Peyer's patch (tissue), 4 donors: ENCODE results near the gene OPA1.

Experiments used
- CTCF ChIP-seq, 6 experiments: fragments of 450-650 bp in 4 of 6; fragments of 200-600 bp in 2 of 6; sonication (generic) in 1 of 6; IDR thresholded peaks; one replicate each; pipeline ENCODE4 v1.5.1; 2017 to 2019; ENCODE audit warnings: antibody characterized with exemption in 6 of 6, mild to moderate bottlenecking in 3 of 6, moderate library complexity in 1 of 6
- POLR2A ChIP-seq, 2 donors: fragments of 450-650 bp; IDR thresholded peaks; one replicate each; pipeline ENCODE4 v1.5.1; 2017; ENCODE audit warnings: antibody characterized with exemption in 2 of 2, mild to moderate bottlenecking in 2 of 2, moderate library complexity in 2 of 2

DNA sequence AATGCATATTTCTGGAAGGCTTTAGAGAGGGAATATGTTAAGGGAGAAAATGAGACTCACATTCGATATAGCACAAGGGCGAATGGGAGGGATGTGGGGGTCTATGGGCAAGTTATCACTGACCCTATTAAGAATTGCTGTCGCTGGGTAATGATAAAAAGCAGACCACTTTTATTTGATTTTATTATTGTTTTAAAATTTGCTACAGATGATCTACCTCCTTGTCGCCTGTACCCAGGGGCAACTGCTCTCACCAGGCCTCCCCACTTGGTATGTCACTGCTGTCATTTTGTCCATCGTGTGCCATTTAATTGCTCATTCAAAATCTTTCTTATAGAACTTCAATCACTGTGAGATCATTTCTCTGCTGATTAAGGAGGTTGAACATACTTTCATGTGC, 153.8 kb downstream of the OPA1 start:
- no peak for TF ChIP-seq CTCF (IDR thresholded peaks at IDR 0.05)
- no peak for TF ChIP-seq POLR2A (IDR thresholded peaks at IDR 0.05)
